DMS79 (cell line): ENCODE data around the gene CSNK1E.

Experiments
- DNase-seq: peaks from one replicate; lab custom pipeline; 2025; lab: John Stamatoyannopoulos, UW

The CSNK1E gene

DNA sequence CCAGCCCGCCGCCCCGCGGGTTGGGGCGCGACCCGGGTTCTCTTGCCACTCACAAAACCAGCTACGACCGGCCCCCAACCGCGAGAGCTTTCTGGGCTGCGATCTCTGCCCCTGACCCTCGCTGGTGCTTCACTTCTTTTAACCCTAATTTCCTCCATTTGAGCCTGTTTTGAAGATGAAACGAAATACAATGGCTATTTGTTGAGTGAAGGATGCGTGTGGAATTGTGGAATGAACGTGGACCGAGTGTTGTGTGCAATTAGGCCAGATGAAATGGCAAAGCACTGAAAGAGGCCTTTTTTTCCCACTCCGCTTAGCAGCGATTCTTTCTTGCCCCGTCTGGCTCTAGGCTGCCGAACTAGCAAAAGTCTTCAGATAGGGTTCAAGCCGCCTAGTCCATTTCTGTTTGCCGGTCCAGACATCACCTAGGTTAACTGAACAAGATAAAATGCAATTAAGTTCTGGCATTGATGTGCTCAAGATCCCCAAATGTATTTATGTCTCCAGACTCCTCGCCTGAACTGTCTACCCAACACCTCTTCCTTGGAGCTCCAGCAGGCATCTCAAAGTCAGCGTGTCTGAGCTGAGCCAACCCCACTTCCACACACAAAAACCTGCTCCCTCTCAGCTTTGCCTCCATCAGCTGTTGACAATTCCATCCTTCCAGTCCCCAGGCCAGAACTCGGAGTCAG lies 44.0 kb downstream of the CSNK1E start:
- no peak for DNase-seq

DNA sequence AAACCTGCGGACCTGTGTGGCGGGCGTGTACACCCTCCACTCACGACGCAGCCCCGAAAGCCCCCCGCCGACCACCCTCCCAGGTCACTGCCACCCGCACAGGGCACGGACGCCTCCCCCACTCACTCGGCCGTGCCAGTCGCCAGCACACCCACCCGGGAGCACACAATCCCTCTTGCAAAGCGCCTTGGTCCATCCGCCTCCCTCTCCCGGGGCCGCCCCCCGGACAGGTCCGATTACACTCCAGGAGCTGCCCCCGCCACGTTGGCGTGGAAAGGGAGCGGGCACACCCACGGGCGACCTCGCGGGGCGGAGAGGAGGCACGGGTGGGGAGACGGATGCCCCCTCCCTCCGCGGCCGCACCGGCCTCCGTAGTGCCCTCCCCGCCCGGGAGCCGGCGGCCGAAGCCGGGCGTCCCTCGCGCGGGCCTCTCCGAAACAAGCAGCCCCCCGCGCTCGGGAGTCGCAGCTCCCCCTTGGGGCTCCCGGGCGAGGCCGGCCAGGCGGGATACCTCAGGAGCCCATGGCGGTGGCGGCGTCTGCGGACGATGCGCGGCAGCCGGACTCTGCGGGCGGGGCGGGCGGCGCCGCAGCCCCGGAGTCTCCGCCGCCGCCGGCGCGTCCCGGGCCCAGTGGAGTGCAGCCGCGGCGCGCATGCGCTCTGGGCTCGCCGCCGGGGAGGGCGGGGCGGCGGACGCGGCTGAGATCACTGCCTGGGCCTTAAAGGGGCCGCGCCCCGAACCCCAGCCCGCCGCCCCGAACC lies 44.7 kb downstream of the CSNK1E start, which contains the start of gene TMEM184B:
TMEM184B (minus strand) TSS at position 638 of the 762 bp plus-strand sequence. CDS start 25,049 bp downstream, outside the sequence.
- DNase-seq, result no peak

DNA sequence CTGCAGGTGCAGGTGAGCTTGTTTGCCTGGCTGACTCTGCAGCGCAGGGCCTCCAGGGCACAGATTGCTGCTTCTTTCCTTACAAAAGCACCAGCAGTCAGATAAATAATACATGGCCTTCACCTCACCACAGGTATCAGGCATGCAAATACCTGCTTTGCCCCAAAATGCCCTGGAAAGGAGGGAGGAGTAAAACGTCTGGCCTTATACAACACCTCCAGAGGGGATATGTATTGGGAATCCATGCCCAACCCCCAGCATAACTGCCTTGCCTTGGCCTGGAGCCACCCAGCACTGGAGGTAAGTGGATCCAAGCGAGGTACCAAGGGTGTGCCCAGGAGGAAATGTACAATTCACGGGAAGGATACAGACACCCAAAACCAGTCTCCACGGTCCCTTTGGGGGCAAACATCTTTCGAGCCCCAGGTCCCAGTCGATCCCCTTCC lies 45.3 kb downstream of the CSNK1E start:
- peak; percentile 44 for DNase-seq

DNA sequence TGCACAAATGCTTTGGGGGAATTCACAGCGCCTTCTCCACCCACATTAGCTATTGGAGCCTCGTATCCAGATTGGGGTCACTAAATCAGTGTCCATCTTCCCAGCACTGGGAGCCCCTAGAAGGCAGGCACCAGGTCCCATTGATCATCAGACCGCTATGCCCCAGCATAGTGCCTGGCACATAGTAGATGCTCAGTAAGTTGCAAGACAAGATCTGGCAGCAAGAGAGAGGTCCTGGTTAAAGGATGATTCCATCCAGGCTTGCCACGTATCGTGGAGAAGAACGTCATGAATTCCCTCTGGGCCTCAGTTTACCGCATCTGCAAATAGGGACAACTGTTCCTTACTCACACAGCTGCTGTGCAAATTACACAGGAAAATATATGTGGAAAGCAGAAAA lies 46.1 kb downstream of the CSNK1E start:
- no peak for DNase-seq

DNA sequence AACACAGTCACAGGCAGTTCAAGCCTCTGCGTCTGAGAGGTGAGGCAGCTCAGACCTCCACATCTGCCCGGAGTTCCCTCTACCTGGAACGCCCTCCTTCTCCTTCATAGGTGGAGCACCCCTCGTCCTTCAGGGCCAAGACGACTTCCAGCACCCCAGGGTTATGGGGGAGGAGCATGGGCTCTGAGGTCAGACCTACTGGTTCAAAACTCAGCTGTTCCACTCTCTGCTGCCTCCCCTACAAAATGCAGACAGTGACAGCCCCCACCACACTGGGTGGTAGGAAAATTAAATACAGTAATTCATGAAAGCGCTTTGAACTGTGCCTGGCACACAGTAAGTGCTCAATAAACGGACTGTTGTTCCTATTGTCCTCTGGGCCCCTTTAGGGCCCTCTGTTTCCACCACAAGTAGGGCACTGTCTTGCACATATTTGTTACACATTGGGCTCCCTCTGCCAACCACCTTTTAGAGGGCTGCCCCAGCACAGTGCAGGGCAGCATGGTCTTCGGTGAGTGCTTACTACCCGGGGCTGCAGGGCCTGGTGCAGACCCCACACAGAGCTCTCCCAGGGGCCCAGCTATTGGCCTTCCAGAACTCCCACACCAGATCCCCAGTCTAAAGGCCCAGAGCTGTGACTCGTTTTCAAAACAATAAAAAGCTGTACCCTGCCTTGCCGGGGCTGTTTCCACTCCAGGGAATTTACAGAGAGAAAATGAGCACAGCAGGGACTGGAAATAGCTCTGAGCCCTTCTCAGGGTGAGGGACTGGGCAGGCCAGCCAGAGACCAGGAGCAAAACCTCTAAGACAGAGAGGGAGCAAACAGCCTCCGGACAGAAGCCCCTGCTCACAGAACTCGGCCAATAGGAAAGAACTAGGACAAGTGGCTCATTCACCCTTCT lies 46.9 kb downstream of the CSNK1E start:
- no peak for DNase-seq

DNA sequence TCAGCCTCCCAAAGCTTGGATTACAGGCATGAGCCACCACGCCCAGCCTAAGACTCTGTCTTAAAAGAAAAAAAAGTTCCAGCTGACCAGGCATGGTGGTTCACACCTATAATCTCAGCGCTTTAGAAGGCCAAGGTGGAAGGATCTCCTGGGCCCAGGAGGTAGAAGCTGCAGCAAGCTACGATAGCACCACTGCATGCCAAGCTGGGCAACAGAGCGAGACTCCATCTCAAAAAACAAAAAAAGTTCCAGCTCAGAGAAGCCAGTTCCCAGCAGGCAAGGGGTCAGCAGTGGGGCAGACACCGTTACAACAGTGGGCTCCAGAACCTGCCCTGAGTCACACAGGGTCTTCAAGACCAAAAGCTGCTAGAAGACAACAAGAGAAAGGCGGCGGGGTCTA lies 47.8 kb downstream of the CSNK1E start:
- DNase-seq, result no peak

DNA sequence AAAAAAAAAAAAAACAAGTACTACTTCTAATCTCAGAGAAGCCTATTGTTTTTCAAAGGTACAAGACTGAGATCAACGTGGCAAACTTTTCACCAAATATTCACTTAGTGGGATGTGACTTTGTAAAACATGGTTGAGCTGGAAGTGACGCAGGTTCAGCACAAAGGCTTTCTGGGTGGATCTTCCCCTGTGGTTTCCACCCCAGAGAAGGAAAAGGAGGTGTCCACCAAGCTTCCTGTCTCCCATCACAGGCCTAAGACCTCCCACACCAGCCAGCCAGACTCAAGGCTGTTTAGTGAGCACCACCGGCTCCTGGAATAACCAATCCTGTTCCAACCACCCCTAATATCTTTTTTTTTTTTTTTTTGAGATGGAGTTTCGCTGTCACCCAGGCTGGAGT lies 50.1 kb downstream of the CSNK1E start:
- no peak for DNase-seq

DNA sequence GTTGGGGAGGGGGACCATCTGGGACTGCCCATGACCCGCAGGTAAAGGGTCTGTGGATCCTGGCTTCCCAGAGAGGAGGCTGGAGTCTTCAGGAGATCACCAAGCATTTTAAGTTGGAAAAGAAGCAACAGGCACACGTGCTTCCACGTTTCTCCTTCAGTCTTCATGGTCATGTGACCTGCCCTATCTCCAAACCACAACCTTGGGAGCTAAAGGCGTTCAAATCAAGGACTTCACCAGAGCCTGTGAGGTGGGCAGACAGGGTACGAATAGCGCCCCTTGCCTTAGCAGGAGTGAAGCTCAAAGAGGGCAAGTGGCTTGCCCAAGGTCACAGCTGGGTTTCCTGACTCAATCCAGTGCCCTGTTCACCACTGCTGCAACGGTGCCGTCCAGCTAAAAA lies 51.1 kb downstream of the CSNK1E start:
- DNase-seq, result no peak

DNA sequence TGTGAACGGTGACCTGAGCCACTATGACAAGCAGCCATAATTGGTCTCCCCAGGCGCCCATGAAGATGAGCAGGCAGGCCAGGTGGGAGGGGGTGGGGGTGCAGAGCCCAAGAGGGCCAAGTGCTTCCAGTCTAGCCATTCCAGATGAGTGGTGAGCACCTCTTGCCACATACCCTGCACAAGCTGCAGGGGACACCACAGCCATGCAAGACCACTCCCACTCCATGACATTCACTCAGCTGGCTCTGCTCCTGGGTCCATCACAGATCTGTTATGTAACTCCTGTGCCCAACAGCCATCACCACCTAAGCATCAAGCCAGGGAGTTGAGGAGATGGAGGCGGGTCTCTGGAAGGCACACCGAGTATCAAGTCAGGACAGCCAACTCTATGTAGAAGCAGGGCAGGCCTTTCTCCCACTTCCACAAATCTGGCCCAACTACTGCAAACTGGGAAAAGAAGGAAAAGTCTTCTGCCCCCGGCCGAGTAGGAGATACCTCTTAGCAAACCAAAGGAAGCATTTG lies 52.9 kb downstream of the CSNK1E start:
- no peak for DNase-seq

DNA sequence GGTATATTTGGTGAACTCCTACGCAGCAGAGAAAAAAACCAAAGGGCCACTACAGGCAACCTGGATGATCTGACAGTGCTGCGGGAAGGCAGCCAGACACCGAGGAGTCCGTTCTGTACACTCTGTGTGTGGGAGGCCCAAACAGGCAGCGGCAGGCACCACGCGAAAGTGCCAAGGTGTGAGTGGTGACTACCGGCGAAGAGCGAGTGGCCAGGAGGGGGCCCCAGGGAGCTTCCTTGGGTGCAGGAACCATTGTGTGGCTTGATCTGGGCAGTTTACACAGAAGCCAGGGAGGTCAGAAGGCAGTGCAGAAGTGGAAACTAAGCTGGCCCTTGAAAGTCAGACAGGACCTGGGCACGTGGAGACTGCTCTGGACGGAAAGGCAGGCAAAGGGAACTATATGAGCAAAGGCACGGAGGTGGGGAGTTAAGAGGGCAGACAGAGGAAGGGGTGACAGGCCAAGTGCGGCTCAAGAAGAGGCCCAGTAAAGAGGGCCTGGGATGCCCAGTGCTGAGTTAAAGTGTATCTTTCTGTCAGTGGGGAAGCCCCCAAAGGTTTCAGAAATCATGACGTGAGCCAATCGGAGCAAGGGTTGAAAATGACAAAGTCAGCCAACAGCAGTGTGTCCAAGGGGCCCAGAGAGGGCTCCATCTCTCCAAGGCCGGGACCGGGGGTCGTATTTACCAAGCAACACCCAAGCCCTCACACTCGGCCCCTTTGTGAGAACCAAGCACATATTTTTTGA lies 55.0 kb downstream of the CSNK1E start:
- no peak for DNase-seq

DNA sequence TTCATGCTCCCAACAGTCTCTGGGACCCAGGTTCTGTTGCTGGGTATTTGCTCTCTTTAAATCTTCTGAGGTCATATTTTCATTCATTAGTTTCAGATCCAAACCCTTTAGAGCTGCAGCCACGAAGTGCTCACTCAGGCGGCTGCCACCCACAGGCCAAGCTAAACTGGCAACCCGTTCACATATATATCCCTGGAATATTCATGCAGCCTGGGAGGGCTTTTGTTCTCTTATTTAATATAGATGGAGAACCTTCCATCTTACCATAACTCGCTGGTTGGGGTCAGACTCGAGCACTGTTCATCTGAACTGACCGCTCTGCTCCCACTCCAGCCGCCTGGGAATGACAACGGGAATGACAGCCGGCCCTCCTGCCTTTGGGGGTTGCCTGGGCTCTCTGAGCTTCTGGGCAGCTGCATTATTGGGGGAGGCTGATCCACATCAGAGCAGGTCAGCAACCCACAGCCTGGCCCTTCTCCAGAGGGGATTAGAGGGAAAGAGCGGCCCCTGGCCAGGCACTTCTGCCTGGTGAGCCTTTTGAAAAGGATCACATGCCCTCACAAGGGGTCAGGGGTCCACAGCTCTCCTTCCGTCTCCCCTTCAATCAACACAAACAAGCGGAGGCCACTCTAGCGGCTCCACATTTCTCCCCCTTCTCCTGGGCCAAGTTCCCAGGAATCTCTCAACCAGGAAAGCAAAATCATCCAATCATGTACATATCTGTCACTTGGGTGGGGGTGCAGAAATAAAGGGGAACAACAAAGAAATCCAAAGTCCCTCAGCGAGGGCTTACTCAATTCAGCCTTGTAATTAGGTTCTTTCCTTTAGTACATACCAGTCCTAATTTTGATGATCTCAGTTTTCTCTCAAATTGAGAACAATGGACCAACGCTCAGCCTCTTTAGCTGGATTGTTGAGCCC lies 56.2 kb downstream of the CSNK1E start:
- no peak for DNase-seq

DNA sequence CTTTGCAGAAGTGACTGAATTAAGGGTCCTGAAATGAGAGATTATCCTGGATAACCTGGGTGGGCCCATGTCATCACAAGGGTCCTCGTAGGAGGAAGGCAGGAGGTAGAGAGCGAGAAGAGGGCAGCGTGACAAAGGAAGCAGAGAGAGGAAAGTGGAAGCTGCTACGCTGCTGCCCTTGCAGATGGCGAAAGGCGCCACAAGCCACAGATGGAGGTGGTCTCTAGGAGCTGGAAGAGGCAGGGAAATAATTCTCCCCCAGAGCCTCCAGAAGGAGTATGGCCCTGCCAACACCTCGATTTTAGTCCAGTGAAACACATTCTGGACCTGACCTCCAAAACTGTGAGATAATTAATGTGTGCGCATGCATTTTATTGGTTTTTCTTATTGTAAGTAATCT lies 57.9 kb downstream of the CSNK1E start:
- no peak for DNase-seq

DNA sequence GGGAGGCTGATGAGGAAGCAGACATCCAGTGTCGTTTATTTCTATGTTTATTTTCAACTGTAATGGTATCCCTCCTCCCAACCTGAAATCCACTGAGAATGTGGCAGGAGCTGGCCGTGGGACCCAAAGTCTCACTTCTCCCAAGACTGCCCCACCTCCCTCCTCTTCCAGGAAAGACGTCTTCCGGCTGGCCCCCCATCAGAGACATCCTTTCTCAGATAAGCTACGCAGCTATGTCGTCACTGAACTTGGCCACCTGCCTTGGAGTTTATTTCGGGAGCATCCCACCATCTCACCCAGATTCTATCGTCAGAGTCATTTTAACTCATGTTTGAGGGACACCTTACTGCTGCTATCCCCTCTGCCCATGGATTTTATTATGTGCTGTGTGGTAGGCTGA lies 58.3 kb downstream of the CSNK1E start:
- no peak for DNase-seq

DNA sequence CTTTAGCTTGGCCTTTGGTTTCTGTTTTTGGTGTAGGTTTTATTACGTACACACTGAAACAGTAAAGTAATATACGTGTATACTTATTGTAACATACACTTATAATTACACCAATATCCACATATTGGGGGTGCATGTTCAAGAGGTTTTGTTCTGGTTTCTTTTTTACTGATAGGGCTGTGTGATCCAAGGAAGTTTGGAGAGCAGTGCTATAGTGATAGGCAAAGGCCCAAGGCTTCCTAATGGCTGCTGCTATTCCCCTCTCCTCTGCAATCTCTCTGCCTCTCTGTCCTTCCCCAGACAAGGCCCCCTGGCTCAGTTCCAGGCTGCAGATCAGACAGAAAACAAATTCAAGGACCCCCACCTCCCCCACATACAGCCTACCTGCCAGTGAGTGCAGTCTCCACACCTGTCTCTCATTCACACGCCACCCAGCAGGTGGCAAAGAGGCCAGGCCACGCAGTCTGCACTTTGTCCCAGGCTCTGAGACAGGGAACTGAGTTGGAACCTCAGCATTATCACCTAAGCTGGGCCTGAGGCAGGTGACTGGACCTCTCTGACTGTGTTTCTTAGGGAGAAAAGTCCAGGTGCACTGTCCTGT lies 59.5 kb downstream of the CSNK1E start:
- DNase-seq, result peak; percentile 61

DNA sequence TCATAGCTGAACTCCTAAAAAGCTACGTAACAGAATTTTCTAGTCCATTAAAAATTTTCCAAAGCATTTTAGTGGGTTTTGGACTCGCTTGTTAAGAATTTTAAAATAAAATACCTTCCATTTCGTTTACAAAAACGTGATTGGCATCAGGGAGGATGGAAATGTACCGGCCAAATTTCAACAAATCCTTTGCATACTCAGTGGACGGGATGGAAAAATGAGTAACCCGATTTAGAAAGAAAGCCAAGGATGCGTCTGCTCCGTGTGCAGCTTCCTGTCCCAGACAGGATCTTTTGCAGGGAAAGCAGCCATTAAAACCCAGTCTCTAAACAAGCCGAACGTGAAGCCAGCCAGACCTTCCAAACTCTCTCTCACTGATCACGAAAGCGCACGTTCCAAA lies 60.1 kb downstream of the CSNK1E start:
- no peak for DNase-seq

DNA sequence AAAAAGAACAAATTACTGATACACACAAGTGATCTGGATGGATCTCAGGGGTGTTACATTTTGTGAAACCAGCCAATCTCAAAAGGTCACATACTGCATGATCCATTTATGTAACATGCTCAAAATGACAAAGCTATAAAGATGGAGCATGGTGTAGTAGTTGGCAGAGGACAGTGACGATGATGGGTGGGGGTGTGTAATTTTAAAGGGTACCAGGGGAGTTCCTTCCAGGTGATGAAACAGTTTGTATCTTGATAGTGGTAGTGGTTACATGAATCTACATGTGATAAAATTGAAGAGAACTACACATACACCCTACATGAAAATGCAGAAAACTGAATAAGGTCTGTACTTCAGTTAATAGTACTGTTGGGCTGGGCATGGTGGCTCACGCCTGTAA lies 61.5 kb downstream of the CSNK1E start:
- DNase-seq, result no peak

DNA sequence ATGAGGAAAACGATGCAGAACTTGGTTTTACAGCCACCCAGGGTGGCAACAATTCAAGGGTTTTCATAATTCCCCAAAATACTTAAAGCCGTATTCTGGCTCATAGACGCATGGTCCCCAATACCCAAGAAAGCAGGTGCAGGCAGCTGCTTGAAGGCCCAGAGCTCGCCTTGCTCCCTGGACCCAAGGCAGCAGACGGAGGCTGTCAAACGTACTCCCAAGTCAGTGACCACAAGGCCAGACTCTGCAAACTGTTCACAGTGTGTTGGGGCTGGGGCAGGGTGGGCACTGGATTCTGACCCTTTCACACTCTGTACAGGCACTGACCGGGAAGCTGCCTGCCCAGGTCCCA lies 65.9 kb downstream of the CSNK1E start:
- DNase-seq, result no peak

DNA sequence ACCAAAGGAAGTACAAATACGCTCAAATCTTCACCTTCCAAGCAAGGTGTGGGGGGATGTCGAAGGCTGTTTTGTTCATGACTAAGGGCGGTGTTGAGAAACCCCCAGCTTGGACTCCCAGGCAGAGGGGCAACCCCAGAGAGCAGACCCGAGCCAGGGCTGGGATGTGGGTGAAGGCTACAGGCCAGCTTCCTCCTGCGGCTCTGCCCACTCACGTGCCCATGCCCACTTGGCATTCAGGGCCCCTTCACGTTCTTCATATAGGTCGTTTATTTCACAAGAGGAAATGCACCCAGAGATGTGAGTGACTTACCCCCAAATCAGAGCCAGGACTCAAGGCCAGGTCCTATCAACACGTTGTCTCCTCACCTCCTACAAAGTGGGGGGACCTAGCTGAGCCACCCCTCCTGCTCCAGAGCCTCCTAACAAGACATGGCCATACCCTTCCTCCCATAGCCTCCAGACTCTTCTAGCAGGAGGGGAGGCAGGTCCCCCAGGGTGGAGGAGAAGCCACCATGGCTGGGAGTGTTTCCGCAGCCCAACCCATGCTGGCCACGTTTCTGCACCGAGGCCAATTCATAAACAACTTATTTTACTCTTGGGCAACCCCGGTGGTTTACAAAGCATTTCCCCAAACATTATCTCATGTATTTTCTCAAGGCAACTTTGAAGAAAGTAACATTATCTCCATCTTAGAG lies 66.4 kb downstream of the CSNK1E start:
- DNase-seq, result no peak

DNA sequence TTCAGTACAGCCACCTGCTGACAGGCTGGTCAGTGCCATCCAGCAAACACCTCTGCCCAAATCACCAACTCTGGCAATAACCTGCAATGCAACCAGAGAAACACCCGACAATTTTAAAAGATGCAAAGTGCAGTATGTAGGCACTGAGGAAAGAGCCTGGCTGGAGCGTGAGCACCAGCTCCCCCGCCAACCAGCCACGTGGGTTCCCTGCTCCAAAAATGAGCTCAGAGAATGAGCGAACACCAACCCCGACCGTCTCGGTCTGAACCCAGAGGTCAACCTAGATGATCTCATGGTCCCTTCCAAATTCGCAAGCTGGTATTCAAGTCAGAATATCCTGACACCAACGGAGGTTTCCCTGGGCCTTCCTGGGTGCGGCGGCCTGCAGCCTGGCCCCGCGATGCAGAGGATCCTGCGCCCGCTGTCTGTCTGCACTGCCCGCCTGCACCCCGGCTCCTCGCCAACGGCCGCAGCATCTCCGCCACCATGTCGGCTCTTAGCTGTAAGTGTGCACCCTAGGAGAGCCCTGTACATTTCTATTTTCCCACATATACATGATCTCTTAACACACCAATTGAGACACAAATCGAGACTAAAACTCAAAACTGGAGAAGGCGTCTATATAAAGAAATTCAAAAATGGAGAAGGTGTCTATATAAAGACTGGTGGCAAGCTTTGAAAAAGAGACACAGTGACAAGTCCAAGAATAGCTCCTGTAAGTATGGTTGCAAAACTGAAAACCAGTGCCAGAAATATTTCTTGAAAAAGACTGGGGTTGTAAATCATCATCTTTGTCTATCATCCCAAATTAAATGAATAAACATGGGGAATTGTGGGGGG lies 67.2 kb downstream of the CSNK1E start:
- no peak for DNase-seq
